ENCODE data around the gene TTLL10.

TTLL10 gene

GRCh38 chr1:1222575-1223225 is 49.0 kb downstream of the TTLL10 start:
- no peak for DNase-seq (ENCODE audit: low read depth in 2 of 2)

GRCh38 chr1:1223321-1223720 is 49.6 kb downstream of the TTLL10 start:
- DNase-seq (ENCODE audit: low read depth in 2 of 2), result no peak

- no peak for DNase-seq (ENCODE audit: low read depth in 2 of 2)
Measured at GRCh38 chr1:1223891-1224290, 50.2 kb downstream of the TTLL10 start.

- DNase-seq (ENCODE audit: low read depth in 2 of 2), result no peak
Measured at GRCh38 chr1:1225238-1225845, 51.7 kb downstream of the TTLL10 start.

GRCh38 chr1:1225913-1226312 is 52.2 kb downstream of the TTLL10 start:
- no peak for DNase-seq (ENCODE audit: low read depth in 2 of 2)

- no peak for DNase-seq (ENCODE audit: low read depth in 2 of 2)
Measured at GRCh38 chr1:1226566-1227362, 53.1 kb downstream of the TTLL10 start.

- no peak for DNase-seq (ENCODE audit: low read depth in 2 of 2)
Measured at GRCh38 chr1:1227386-1227785, 53.7 kb downstream of the TTLL10 start.

DNA sequence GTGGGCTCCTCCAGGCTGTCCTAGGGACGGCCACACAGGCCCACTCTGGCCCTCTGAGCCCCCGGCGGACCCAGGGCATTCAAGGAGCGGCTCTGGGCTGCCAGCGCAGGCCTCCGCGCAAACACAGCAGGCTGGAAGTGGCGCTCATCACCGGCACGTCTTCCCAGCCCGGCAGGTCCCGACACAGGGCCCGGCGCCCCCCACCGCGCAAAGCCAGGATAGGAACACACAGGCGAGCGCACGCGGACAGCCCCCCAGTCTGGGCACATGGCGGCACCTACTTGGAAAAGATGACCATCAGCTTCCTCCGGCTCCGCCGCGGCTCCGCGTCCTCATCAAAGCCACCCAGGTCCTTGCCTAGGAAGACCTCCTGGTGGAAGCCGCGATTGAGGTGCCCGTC is 54.5 kb downstream of the TTLL10 start:
- DNase-seq (ENCODE audit: low read depth in 2 of 2), result no peak

DNA sequence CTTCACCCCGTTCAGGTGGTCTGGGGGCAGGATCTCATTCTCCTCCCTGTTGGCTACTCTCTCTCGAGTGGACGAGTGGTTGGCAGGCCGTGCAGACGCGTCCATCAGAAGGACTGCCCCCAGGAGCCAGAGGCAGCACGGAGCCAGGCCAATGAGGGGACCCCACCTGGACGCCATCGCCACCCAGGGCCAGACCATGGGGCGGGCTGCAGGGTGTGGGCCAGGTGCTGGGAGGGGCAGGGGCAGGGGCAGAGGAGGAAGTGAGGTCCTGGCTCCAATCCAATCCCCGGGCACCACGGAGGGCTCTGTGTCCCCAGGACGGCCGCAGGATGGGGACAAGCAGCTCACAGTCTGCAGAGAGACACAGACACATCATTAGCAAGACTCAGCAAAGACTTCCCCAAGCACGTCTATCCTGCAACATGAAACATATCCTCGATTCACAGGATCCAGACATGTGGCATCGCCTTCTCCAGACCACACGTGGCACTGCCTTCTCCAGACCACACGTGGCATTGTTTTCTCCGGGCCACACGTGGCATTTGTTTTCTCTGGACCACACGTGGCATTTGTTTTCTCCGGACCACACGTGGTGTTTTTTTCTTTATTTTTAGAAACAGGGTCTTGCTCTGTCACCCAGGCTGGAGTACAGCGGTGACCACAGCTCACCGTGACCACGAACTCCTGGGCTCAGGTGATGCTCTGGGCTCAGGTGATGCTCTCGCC is 55.1 kb downstream of the TTLL10 start:
- no peak for DNase-seq (ENCODE audit: low read depth in 2 of 2)

DNA sequence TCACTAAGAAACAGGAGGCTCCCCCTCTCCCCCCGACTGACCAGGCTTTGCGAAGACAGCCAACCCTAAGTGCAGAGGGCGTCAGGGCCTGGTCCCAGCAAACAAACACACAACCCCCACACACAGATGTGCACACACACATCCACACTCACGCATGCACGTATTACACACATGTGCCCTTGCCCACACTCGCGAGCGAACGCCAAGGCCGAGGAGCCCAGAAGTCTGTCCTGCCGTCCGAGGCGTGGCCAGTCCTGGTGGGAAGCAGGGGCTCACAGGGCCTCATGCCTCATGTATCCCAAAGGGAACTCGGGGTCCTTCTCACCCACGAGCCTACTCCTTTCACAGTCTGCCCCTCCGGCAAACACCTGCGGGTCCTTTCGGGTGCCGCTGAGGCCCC is 56.1 kb downstream of the TTLL10 start:
- no peak for DNase-seq (ENCODE audit: low read depth in 2 of 2)

DNA sequence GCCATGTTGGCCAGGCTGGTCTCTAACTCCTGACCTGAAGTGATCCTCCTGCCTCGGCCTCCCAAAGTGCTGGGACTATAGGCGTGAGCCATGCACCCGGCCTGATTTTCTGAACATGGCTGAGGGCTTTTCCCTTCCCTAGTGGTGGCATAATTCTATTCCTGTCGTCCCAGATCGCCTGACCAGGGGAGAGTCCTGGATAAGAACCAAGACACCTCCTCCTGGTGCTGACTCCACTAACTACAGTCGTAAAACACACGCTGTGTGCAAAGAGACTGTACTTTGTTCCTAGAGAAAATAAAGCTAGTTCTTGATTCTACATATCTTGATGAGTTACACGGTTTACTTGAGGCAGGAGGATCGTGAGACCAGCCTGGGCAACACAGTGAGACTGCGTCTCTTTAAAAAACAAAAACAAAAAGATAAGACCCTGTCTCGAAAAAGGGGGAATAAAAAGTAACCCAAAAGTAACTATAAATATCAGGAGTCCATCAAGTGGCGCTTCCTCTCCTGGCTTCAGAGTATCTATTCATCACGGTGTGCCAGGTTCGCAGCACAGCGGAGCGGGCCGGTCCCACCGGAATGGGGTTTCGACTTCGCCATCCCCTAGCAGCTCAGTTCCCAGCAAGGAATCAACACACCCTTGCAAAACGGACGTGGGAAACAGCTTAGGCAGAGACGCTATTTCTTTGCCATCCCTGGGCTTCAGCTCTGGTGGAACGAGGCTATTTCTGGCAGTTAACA is 57.1 kb downstream of the TTLL10 start:
- DNase-seq (ENCODE audit: low read depth in 2 of 2), result no peak

- peak; percentile 93 for DNase-seq (ENCODE audit: low read depth in 2 of 2)
Measured at GRCh38 chr1:1231400-1232207, 57.9 kb downstream of the TTLL10 start, which contains the start of gene SDF4. TSS of gene SDF4 (minus strand) at chr1:1232001. CDS start at chr1:1228772, 3,229 bp downstream.

GRCh38 chr1:1232208-1232795 is 58.6 kb downstream of the TTLL10 start, which contains the start of gene B3GALT6:
TSS of gene B3GALT6 (plus strand) at chr1:1232237. CDS start at chr1:1232279, 42 bp downstream.
- no peak for DNase-seq (ENCODE audit: low read depth in 2 of 2)

GRCh38 chr1:1232796-1233566 is 59.3 kb downstream of the TTLL10 start:
- no peak for DNase-seq (ENCODE audit: low read depth in 2 of 2)

- no peak for DNase-seq (ENCODE audit: low read depth in 2 of 2)
Measured at GRCh38 chr1:1233567-1233892, 59.9 kb downstream of the TTLL10 start.

DNA sequence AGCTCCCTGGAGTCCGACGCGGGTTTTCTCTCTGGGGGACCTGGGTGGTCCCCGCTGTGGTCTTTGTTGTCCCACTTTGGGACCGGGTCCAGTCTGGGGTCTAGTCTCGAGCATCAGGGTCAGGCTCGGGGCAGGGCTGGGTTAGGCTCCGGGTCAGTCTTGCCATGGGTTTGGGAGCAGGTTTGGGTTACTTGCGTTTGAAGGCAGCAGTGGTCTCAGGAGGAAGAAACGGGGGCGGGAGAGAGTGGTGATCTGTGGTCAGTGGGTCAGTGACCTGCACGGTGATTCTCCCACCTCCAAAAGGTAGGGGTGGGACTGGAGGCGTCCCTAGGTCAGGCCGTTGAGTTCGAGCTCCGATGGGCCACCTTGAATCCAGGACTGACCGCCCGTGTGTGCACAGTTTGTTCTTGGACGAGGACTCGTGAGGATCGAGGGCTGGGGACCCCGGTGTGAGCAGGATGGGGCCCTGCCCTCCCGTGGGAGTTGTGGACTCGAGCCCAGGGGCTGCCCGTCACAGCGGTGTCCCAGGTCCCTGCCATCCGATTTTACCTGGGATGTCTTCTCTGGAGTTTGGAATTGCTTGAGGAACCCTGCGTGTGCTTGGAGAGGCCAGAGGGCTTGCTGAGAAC is 60.6 kb downstream of the TTLL10 start:
- DNase-seq (ENCODE audit: low read depth in 2 of 2), result no peak

DNA sequence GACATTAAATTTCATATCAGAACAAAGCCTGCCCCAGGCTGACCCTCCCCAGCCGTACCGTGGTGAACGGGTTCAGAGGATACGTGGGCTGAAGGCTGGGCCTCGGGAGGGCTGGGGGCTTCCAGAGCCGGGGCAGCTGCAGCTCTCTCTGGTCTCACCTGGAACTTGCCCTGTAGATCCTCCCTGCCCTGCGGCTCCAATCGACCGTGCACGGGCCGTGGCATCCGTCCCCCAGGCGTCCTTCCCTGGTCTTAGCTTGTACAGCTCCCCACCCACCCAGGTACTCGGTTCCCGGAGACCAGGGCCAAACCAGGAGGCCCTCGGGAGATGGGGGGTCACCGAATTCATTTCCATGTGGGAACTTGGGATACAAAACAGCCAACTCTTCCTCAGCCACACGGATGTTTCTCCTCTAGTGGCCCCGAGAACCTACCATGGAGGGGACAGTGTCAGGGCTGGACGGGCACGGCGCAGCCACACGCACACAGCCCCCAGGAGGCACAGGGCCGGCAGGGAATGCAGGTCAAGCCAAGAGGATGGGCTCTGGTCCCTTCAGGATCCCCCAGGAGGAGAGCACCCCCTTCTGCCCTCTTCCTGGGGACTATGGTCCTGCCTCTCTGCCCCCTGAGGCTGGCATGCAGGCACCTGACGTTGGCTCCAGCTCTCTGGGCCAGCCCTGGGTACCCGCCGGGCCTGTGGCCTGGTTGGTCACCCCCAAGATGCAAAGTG is 61.5 kb downstream of the TTLL10 start:
- DNase-seq (ENCODE audit: low read depth in 2 of 2), result no peak

GRCh38 chr1:1236176-1236763 is 62.6 kb downstream of the TTLL10 start:
- no peak for DNase-seq (ENCODE audit: low read depth in 2 of 2)

All from fibroblast of skin of left biceps (primary cell).